GM19025 (cell line): ENCODE measurements around the gene GALNT9.
"Not testable (repeated sequence)": the region's sequence is repeated elsewhere in the genome, so short reads cannot be mapped to it uniquely, and the experiment has no call there.

Source experiments
- ATAC-seq: cut with Tn5 transposase; IDR thresholded peaks from one replicate; pipeline ENCODE4 v1.9.1; 2021; ENCODE audit warnings: mild to moderate bottlenecking, low read depth, moderate library complexity; ENCODE audit not compliant: unreplicated experiment

The GALNT9 gene

DNA sequence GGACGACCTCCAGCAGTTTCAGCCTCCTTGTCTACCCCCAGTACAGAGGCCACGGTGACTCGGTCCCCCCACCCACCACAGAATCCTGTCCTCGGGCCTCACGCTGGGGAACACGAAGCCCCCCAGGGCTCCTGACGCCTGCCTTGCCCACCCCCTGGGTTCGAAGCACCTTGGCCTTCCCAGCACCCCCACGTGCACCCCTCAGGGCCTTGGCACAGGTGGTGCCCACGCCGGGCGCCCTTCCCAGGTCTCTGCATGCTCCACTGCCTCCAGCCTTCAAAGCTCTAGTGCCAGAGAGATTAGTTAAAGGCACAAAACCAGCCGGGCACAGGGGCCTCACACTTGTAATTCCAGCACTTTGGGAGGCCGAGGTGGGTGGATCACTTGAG, 123.3 kb downstream of the GALNT9 start:
- no peak for ATAC-seq

DNA sequence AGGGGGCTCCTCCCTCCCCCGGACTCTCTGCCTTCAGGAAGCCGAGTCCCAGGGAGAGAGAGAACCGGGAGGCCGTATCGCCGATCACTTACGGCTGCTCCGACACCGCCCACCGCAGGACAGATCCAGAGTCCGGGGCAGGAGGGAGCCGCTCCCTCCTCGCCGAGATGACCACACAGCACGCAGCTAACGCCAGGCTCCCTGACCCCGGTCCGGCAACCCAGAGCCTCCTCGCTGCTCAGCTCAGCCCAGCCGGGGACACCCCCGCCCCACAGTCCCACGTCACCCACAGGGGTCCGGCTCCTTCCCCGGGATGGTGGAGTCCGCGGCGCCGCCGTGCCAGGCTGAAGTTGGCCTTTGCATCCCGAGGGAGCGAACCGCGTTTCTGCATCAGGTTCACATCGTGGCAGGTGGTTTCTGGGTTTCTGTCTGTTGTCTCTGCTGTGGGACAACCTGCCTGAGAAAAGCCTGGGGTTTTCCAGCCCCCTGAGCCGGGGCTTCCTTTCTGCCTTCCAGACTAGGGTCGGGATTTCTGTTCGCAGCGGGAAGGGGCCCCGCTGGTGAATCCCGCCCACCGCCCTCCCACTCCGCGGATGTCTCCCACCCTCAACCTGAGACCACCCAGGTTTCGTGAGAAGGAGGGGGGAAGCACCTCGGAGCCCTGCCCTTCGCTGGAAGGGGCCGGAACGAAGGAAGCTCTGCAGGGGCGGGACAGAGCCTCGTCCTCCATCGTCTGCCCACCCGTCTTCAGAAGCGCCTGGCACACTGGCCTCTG, 123.9 kb downstream of the GALNT9 start:
- ATAC-seq, result no peak

DNA sequence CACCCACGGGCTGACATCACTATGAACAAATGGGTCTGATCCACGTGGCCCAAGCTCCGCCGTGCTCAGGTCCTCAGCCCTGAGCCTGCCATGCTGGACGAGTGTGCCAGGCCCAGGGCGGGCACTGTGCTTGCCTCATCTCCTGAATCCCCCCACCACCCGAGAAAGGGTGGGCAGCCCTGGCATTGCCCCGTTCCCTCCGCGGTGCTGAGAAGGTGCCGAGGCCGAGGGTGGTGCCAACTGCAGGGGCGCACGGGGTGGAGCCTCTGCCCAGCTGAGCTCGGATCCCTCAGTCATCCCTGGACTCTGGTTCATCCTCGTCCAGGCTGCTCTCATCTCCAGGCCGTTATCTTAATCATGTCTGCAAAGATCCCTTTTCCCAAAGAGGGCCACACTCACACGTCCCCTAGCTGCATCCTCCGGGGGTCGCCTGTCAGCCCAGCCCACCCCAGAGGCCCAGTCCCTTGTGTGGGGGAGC, 124.6 kb downstream of the GALNT9 start:
- ATAC-seq, result no peak

DNA sequence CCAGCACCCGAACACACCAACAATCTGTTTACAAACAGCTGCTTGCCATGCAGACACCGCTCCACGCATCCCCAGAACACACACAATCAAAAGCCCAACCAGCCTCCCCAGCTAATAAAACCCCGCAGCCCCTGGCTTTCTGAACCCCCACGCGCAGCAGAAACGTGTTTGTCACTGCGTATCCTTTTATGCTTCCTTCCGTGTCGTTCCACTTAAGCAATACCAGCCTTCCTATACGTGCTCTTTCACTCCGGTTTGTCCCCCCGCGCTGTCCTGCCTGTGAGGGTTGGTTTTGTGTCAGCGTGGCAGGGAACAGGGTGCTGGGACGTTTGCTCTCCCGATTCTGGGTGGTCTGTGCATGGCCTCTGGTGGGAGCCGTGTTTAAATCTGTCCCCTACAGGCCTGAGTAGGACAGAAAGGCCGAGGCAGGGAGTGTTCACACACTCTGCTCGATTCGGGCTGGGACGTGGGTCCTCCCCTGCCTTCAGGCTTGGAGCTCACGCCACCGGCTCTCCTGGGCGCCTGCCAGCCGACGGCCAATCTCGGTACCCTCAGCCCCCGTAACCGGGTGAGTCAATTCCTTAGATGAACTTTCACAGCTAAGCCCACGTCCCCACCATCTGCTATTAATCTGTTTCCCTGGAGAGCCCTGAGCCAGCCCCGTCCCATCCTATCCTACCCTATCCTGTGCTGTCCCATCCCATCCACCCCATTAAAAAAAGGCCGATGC, 125.2 kb downstream of the GALNT9 start:
- no peak for ATAC-seq

DNA sequence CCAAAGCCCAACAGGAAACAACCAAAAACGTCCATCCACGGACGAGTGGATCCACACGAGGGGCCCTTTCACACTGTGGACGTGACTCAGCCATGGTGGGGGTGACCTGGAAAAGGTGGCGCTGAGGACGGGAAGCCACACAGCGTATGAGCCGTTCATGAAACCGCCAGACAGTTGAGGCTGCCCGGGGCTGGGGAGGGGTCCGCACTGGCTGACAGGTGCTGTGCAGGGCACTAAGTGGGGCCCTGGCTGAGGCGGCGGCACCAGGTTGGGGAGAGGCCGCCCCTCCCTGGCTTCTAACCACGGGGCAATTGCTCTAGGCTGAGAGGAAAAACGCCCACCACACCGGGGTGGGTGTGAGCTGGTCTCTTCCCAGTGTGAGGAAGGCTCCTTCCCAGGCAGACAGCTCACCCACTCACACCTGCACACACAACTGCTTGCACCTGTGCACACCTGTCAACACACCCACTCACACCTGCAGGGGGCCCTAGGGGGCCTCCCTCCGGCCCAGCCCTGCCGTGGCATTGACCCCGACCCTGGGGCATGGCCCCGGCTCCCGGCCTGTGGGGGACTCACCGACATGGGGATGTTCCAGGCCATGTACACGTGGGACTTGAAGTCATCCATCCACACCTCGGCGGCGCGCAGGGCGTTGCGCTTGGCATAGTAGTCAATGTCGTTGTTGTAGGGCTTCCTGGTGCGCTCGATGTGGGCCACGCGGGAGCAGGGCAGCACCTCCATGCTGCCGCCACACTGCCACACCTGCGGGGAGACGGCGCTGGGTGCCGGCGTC, 126.3 kb downstream of the GALNT9 start:
- no peak for ATAC-seq

DNA sequence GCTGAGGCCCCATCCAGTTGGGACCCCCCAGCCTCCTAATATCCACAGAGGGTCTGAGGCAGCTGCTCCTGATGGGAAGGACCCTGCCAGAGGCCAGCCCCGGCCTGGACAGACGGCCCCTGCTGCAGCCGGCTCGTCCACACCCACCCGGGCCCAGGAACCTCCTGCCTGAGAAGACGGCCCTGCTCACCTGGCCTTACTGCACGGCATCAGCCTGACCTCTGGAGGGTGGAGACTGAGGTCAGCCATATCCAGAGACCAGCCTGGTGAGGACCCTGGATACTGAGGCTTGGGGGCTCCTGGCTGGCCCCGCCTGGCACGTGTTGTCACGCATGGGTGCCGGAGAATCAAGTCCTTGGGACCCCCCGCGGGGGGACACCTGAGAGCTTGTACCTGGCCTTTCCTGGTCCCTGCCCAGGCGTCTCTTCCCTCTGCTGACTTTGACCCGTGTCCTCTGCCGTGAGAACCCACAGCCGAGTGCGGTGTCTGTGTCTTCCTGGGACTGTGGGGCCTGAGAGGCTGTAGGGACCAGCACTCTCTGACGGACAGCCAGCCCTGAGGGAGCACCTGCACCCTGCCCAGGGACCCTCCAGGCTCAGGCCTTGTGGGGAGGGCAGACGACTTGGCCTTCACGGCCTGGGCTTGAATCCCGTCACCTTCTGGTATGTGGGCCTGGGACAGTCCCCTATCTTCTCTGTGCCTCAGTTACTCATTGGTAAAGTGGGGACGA, 127.8 kb downstream of the GALNT9 start:
- no peak for ATAC-seq

DNA sequence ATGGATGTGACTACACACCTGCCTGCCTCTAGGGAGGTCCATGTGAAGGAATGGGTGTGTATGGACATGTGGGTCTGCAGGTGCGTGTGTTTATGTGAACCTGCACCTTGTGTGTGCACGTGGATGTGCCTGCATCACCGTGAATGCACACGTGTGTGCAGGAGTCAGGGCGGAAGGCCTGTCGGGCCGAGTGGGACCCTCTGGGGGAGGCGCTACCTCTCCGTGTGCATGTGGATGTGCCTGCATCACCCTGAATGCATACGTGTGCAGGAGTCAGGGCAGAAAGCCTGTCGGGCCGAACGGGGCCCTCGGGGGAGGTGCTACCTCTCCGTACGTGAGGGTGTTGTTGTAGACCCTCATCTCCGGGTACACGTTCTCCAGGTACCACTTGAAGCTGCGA, 128.6 kb downstream of the GALNT9 start:
- ATAC-seq, result no peak

DNA sequence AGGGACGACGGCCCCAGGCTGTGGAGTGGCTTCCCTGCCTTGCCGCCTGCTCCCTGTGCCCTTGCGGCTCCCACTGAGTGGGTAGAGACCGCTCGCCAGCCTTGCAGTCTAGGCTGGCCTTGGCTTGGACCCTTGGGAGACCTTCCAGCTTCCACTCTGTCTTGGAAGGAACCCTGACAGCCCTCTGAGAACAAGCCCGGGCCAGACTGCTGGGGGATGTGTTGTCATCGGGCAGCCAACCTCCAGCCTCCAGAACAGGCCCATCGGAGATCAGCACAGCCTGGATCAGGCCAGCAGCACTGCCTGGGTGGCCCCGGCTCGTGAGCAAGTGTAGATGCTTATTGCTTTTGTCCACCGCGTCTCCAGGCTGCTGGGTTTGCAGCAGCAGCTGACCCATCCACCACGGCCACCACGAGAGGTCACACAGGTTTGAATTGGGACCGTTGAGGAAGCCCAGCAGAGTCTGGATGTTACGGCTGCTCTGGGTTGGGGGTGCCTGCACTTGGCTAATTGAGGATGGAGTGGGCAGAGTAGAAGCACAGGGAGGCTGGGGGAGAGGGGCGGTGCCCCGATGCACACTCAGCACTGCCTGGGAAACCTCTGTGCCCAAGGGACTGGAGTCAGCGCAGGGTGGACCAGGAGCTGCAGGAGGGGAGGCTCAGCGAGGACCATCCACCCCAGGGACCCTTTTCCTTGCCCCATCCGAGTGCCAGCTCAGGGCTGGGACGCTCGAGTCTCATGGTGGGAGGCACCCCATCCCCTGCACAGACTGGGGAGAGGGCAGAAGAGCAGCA, 129.7 kb downstream of the GALNT9 start:
- ATAC-seq, result no peak

DNA sequence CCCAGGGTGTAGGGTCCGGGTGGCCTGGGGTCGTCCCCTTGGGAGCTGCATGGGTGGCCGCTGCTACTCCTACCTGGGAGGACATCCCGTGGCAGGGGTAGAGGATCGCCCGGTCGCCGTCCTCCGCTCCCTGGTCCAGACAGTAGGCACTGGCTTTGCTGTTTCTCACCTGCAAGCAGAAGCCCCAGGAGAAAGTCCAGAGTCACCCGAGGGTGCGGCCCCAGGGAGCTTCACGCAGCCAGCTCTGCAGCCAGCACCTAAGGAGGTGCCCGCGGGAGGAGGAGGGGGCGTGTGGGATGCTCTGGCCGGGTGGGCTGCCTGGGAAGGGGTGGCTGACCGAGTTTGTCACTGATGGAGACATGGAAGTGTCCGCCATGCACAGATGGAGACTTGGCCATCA, 130.3 kb downstream of the GALNT9 start:
- ATAC-seq, result no peak

DNA sequence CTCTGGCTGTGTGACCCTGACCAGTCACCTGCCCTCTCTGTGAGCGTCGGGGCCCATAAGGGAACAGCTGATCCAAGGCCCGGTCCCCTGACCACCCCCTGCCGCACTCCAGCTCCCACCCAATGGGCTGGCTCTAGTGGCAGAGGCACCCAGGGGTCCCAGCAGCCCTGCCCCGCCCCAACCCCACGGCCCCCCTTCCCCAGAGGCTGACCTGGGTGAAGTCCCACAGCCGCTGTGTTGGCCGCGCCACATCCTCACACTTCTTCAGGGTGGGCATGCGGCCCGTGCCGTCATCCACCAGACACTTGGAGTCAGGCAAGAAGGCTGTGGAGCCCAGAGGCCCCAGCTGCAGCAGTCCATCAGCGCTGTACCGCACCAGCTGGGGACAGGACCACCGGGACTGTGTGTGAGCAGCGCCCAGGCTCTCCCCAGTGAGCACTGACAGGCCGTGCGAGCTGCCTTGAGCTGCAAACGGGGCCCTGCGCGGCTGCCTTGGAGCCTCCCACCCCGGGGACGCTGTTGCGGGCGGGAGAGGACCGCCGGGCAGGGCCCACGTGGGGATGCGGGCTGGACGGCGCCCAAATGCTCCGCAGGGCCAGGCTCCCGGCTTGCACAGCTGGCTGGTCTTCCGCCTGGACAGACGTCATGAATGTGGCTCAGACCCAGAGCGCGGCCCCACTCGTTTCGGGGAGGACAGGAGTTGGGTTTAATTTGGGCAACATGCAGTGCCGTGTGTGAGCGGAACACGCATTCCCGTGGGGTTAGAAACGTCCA, 131.6 kb downstream of the GALNT9 start:
- ATAC-seq, result no peak

DNA sequence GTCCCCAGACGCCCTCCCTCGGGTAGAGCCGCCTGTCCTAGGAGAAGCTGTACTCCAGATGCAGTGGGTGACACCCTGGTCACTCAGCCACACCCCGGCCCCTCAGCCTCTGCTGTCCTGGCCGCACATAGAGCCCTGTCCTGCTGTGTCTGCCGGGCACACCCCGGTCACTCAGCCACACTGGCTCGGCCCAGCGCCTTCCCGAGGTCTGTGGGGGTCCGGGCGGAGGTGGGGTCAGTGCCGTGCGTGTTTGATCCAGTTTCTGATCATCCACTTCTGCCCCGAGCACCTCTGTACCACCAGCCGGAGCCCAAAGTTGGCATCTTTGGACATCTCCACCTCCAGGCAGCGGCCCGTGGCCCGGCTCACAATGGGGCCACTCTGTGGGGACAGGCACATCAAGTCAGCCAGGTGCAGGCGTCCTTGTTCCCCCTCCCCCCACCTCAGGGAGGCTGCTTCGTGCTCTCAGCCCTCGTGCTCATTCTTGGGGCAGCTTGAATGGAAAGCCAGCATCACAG, 132.5 kb downstream of the GALNT9 start:
- ATAC-seq, result no peak

DNA sequence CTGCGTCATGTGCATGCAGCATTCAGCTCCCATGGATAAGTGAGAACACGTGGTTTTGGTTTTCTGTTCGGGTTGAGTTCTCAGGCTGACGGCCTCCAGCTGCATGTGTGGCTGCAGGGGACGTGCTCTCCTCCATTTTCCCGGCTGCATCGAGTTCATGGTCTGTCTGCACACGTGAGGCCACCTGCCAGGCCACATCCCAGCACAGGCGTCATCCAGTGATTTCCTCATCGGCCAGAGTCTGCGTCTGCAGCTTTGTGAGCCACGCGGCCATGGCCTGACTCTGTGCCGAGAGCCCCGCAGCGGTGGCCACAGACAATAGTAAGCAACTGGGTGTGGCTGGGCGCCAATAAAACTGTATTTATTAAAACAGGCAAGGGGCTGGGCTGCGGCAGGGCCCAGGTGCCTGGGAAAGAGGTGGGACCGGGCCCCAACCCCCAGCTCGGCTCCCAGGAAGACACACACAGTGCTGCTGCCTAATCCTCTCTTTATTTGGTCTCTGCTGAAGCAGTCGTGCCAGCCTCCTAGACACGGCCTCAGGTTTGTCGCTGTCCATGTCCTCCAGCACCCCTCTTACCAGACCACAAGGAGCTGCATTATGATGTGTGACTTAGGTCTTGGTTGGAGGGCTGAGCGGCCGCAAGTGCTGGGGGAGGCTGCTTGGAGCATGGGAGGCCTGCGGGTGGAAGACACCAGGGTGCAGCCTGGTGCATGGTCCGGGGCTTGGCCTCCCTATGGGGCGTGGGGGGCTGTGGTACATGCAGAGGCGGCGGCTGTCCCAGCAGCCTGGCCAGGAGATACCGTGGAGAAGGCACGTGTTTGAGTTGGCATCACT, 133.1 kb downstream of the GALNT9 start:
- ATAC-seq, result no peak

DNA sequence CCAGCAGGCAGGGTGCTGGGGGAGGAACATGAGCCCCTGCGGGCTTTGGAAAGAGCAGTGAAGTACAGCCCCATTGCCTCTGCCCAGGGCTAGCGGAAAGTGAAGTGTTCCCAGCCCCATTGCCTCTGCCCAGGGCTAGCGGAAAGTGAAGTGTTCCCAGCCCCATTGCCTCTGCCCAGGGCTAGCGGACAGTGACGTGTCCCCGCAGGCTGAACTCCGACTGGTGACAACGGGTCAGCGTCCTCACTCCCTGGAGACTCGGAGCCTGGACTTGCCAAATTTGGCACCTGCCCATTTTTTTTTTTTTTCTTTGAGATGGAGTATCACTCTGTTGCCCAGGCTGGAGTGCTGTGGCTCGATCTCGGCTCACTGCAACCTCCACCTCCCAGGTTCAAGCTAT, 134.1 kb downstream of the GALNT9 start:
- ATAC-seq, result not testable (repeated sequence)

DNA sequence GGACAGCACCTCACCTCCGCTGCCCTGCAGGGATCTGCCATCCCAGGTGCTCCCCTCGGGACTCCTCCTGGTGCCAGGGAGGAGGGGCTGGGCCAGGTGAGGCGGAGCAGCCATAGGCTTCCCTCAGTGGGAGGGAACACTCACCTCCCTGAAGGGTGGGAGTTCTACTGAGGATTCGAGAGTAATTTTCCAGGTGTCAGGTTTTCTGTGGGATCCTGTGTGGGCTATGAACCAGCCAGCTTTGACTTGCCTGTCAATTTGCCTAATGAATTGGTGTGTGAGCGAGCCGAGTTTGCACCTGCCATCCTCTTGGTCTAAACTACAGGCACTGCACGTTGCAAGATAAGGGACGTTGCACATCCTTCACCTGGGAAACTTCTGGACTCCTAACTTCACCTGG, 134.8 kb downstream of the GALNT9 start:
- ATAC-seq, result no peak

DNA sequence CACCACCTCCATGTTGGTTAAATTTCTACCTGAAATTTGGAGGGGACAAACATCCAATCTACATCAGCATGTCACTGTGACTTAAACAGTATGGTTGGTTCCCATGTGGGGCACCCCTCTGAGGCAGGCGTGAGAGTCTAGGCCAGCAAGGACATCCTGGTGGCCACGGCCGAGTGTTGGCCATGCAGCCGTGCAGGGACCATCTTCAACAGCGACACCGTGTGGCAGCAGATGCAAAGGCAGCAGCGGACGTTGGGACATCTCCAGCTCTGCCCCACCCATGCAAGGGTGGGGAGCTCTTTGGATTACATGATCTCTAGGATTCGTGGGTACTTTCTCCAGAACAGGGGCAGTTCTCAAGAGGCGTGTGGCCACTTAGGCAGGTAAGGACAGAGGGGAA, 135.3 kb downstream of the GALNT9 start:
- ATAC-seq, result no peak

DNA sequence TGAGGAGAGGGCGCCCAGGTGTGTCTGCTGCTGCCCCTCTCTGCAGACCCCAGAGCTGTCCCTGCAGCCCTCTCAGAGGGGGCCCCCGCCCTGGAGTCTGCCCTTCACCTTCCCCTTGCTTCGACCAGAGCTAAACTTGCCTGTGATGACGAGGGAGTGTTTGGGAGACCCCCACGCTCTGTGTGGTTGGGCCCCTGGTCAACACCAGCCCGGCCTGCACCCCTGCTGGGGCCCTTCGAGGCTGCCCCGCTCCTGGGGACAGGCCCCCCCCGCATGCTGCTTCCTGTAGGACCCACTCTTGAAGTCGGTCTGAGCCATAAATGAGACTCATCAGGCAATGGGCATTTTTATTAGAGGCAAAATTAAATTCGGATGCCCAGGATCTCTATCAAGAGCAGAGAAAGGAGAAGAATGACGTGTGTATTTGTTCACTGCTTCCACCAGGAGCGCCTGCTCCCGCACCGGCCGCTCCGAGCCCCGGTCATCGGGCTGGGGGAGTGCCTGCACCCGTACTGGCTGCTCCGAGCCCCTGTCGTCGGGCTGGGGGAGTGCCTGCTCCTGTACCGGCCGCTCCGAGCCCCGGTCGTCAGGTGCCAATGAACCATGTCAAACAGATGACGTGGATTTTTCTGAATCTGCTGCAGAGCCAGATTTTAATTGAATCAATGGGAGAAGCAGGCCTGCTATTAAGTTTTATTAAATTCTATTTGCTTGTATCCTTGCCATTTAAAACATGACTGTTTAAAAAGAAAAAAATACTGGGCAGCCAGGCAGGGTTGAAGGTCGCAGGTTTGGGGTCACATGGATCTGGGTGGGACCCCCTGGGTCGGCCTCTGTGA, 137.5 kb downstream of the GALNT9 start:
- ATAC-seq, result no peak
